ENCODE results near the gene PRR27.

Gene PRR27

GRCh38 chr4:70153937-70154336 lies at the start of gene PRR27:
Gene PRR27, plus strand, starts transcription at chr4:70154237. Its CDS starts 139 bp downstream, at chr4:70154376.
- DNase-seq (ENCODE audit: low read depth), result no peak
- TF ChIP-seq CTCF (IDR thresholded peaks at IDR 0.05; ENCODE audit: low read length, missing control alignments), result no peak
- H3K4me3 ChIP-seq (replicated peaks; ENCODE audit: low read depth, low read length), result no peak within 1 kb of the TSS

DNA sequence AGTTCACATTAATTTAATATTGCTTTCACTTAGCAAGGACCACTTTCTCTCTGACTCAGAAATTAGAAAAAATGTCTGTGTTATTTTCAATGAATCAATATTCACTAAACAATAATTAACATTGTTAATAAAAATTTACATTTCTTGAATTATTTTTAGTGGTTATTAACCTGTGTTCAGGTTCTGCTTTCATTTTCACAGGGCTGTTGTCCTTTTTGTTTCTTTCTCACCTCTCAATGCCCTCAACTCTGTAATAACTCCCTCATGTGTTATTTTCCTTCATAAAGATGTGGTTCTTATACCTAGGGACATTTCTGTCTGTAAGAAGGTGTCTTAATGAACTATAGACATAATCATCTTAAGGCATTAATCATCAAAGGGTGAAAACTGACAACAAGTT lies 43.1 kb upstream of the PRR27 start:
- TF ChIP-seq CTCF (IDR thresholded peaks at IDR 0.05; ENCODE audit: low read length, missing control alignments), result no peak
- no peak for DNase-seq (ENCODE audit: low read depth)
- H3K4me3 ChIP-seq (replicated peaks; ENCODE audit: low read depth, low read length), result no peak overlapping the region

DNA sequence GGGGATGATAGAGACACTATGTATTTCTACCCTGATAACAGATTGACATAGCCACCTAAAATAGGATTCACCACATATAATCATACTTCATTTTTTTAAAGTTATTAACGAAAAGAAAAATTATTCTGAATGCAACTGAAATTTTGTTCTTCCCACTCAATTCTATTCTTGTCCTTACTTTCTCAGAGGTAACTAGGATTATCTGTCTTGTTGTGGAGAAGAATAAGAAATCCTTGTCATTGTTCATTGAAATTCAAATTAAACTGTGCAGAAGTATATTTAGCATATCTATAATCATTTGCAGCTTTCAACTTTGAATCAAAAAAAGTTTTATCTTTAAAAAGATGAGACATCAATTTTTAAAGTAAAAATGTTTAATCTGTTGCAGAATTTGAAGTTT lies 40.4 kb upstream of the PRR27 start:
- H3K4me3 ChIP-seq (replicated peaks; ENCODE audit: low read depth, low read length), result no peak overlapping the region
- no peak for DNase-seq (ENCODE audit: low read depth)
- TF ChIP-seq CTCF (IDR thresholded peaks at IDR 0.05; ENCODE audit: low read length, missing control alignments), result no peak

DNA sequence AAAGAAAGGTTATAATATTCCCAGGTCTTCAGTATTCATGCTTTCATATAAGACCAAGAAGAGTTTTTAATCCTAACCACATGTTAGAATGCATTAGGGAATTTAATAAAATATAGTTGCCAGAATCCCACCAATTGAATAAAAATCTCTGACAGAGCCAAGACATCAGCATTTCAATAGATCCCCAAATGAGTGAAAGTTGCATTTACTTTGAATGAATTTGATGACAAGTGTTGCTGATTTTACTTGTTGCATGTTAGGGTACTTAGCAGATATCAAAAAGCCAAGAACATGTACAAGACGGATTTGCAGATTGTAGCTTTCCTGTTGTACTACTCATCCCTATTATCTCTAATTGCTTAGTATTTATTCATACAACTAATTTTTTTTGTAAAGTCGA lies 39.9 kb upstream of the PRR27 start:
- no peak overlapping the region for H3K4me3 ChIP-seq (replicated peaks; ENCODE audit: low read depth, low read length)
- no peak for TF ChIP-seq CTCF (IDR thresholded peaks at IDR 0.05; ENCODE audit: low read length, missing control alignments)
- DNase-seq (ENCODE audit: low read depth), result no peak

DNA sequence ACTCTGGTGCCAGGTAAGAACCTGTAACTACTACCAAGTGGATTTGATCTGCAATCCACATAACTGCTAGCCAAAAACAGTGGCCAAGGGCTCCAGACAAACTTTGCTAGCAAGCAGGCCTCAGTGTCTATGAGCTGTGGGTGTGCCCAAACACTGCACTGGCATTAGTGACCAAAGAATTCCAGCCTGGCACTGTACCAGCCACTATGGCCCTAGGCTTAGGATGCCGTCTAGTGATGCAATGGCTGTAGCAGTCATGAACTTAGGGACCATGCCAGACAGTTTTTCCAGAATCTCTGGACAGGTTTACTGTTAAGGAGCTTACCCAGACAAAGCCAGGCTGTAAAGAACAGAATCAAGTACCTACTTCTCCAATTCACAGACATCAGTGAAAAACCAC lies 33.7 kb upstream of the PRR27 start:
- TF ChIP-seq CTCF (IDR thresholded peaks at IDR 0.05; ENCODE audit: low read length, missing control alignments), result no peak
- no peak for DNase-seq (ENCODE audit: low read depth)
- no peak overlapping the region for H3K4me3 ChIP-seq (replicated peaks; ENCODE audit: low read depth, low read length)

DNA sequence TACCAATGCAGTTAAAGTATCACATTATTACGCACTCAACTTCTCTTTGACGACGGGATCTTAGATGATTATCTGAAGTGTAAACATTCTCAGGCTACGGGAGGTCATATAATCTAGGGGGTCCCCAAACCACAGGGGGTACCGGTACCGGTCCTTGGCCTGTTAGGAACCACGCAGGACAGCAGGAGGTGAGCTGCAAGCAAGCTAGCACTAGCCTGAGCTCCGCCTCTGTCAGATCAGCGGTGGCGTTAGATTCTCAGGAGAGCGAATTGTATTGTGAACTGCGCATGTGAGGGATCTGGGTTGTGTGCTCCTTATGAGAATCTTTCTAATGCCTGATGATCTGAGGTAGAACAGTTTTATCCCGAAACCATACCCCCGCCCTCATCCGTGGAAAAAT lies 20.6 kb upstream of the PRR27 start:
- DNase-seq (ENCODE audit: low read depth), result no peak
- no peak for TF ChIP-seq CTCF (IDR thresholded peaks at IDR 0.05; ENCODE audit: low read length, missing control alignments)
- no peak overlapping the region for H3K4me3 ChIP-seq (replicated peaks; ENCODE audit: low read depth, low read length)

DNA sequence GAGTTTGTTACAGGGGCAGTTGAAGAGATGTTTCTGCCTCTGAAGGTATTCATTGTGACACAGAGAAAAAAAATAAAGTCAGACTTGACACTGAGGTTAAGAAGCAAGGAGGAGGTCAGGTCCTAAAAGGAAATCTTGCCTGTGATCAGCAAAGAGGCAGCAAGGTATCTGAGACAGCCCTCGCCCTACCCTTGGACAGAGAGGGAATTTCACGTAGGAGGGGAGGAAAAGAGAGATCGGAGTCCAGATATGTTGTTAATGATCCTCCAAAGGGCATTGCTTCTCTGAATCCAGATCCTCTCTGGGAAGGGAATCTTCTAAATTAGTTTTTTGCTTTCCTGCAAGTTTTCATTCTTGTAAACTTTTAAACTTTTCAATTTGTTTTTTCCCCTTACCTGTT lies 15.3 kb upstream of the PRR27 start:
- TF ChIP-seq CTCF (IDR thresholded peaks at IDR 0.05; ENCODE audit: low read length, missing control alignments), result no peak
- no peak for DNase-seq (ENCODE audit: low read depth)
- no peak overlapping the region for H3K4me3 ChIP-seq (replicated peaks; ENCODE audit: low read depth, low read length)

Measured in fibroblast of pulmonary artery (primary cell).